Endothelial cell (in vitro differentiated cells): ENCODE measurements around the gene KCNMA1. TPM values are rescaled to one million over a fixed set of nuclear protein-coding genes. Genes with fewer than 3 reads are reported as not detected.

Source experiments
- DNase-seq: peaks from one replicate; pipeline ENCODE4 v3.0.0; 2021; ENCODE audit warnings: low spot score
- H3K27ac Mint-ChIP-seq: one replicate; pipeline ENCODE4 v1.8.0; 2021; ENCODE audit warnings: mixed read lengths, inconsistent platforms; ENCODE audit not compliant: unreplicated experiment
- H3K27me3 Mint-ChIP-seq: one replicate; pipeline ENCODE4 v1.8.0; 2021; ENCODE audit warnings: mild to moderate bottlenecking, moderate library complexity, mixed read lengths, inconsistent platforms; ENCODE audit not compliant: unreplicated experiment
- H3K36me3 Mint-ChIP-seq: one replicate; pipeline ENCODE4 v1.8.0; 2021; ENCODE audit warnings: mild to moderate bottlenecking, low read depth, mixed read lengths, inconsistent platforms; ENCODE audit not compliant: unreplicated experiment
- H3K4me1 Mint-ChIP-seq: one replicate; pipeline ENCODE4 v1.8.0; 2021; ENCODE audit warnings: mild to moderate bottlenecking, mixed read lengths, inconsistent platforms; ENCODE audit not compliant: unreplicated experiment
- H3K4me3 Mint-ChIP-seq: one replicate; pipeline ENCODE4 v1.8.0; 2021; ENCODE audit warnings: mild to moderate bottlenecking, mixed read lengths, inconsistent platforms; ENCODE audit not compliant: unreplicated experiment
- H3K9me3 Mint-ChIP-seq: one replicate; pipeline ENCODE4 v1.8.0; 2021; ENCODE audit warnings: mixed read lengths, inconsistent platforms; ENCODE audit not compliant: unreplicated experiment
- total RNA-seq: library from RNA; stranded (reverse); fragmentation: NEBNext Ultra II Directional; extraction: Animal tissue kit (Norgen Biotek cat#: 25700); gene quantifications from one replicate; pipeline ENCODE4 v1.2.1, GENCODE V29; 2021; ENCODE audit not compliant: unreplicated experiment
- TF ChIP-seq, protein P1 (sequence below): fragments of 200-600 bp; sonication (generic); IDR thresholded peaks from one replicate; pipeline ENCODE4 v1.5.0; 2021; ENCODE audit warnings: antibody characterized with exemption; ENCODE audit not compliant: unreplicated experiment

KCNMA1 gene
- total RNA-seq, 1 donor from 2014 or later = 5.1 TPM

DNA sequence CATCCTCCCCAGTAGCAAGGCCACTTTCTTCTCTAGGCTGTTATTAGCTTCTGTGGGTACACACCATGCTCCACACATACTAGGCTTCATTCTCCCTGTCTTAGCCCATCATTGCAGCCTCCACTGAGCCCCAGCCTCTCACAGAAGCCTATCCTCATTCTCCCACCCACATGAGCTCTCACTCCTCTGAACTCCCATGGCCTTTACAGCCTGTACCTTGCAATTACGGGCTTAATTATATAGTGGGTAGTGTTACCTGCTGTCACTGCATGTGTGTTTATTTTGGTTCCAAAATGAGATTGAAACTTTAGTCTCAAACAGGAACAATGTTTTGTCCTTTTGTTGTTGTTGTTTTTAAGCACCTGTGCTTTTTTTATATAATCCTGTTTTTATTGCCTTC lies 460.0 kb downstream of the KCNMA1 start:
- Mint-ChIP-seq H3K36me3 (no peaks in the 10 kb centered on the region), H3K4me1 (no peaks in the 10 kb centered on the region), H3K4me3 (no peak overlapping the region), H3K27me3 (no peaks in the 10 kb centered on the region), H3K27ac (no peak overlapping the region), H3K9me3 (no peaks in the 10 kb centered on the region)
- TF ChIP-seq, protein P1, sequence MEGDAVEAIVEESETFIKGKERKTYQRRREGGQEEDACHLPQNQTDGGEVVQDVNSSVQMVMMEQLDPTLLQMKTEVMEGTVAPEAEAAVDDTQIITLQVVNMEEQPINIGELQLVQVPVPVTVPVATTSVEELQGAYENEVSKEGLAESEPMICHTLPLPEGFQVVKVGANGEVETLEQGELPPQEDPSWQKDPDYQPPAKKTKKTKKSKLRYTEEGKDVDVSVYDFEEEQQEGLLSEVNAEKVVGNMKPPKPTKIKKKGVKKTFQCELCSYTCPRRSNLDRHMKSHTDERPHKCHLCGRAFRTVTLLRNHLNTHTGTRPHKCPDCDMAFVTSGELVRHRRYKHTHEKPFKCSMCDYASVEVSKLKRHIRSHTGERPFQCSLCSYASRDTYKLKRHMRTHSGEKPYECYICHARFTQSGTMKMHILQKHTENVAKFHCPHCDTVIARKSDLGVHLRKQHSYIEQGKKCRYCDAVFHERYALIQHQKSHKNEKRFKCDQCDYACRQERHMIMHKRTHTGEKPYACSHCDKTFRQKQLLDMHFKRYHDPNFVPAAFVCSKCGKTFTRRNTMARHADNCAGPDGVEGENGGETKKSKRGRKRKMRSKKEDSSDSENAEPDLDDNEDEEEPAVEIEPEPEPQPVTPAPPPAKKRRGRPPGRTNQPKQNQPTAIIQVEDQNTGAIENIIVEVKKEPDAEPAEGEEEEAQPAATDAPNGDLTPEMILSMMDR = no peak
- no peak for DNase-seq

DNA sequence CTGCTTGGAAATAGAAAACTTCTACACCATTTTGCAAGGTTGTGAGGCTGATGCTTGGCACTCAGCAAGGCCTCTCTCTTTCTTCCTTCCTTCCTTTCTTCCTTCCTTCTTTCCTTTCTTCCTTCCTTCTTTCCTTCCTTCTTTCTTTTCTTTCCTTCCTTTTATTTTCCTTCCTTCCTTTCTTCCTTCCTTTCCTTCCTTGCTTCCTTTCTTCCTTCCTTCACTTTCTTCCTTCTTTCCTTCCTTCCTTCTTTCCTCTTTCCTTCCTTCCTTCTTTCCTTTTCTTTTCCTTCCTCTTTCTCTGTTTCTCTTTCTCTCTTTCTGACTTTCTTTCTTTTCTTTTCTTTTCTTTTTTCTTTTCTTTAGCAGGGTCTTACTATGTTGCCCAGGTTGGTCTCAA lies 460.4 kb downstream of the KCNMA1 start:
- no peak overlapping the region for H3K4me3 Mint-ChIP-seq
- no peaks in the 10 kb centered on the region for H3K27me3 Mint-ChIP-seq
- DNase-seq = no peak
- no peak overlapping the region for H3K27ac Mint-ChIP-seq
- H3K9me3 Mint-ChIP-seq = no peaks in the 10 kb centered on the region
- TF ChIP-seq, protein P1 = no peak
- no peaks in the 10 kb centered on the region for H3K4me1 Mint-ChIP-seq
- no peaks in the 10 kb centered on the region for H3K36me3 Mint-ChIP-seq

DNA sequence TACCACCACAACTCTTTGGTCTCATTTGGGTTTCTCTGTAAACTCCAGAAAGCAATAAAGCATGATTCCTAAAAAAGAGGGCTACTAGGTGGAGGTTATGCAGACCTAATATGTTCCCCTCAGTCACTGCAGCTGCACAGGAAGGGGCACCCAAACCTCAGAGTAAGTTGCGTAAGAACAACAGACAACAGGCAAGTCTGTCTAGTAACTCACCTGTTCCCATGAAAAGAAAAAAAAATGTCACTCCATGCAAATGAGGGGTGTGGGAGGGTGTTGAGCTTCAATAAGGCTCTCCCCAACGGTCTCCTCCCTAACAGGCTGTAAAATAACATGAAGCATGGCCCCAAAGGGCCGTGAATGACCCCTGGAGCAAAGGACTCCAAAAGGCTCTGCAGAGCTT lies 461.4 kb downstream of the KCNMA1 start:
- H3K27me3 Mint-ChIP-seq = no peaks in the 10 kb centered on the region
- no peaks in the 10 kb centered on the region for H3K36me3 Mint-ChIP-seq
- H3K4me1 Mint-ChIP-seq = no peaks in the 10 kb centered on the region
- no peaks in the 10 kb centered on the region for H3K9me3 Mint-ChIP-seq
- H3K4me3 Mint-ChIP-seq = no peak overlapping the region
- DNase-seq = no peak
- no peak overlapping the region for H3K27ac Mint-ChIP-seq
- TF ChIP-seq, protein P1 = no peak

DNA sequence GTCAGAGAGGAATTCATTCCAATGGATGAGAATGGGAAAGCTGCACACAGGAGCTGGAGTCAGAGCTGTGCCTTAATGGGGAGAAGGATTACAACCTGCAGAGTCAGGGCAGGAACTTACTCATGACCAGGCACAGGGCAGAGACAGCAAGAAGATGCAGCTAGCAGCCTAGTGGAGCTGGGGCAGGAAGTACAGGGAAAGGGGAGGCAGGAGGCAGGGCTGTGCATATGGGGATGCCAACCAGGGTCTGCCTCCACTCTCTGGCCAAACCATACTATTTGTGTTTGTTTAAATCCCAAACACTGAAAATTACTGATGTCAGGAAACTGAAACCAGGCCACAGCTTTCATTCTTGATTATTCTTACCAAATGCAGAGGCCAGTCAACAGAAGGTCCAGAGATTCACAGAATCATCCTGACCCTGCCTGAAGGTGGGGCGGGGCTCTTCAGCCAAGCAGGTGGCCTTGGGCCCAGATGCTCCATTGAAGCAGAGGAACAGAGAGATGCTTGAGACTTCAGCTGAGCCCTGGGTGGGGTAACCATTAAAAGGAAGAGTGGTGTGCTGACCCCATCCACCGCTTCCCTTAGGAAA lies 461.9 kb downstream of the KCNMA1 start:
- Mint-ChIP-seq H3K4me3 (no peak overlapping the region), H3K4me1 (no peaks in the 10 kb centered on the region), H3K36me3 (no peaks in the 10 kb centered on the region), H3K9me3 (no peaks in the 10 kb centered on the region), H3K27me3 (no peaks in the 10 kb centered on the region), H3K27ac (no peak overlapping the region)
- DNase-seq = no peak
- TF ChIP-seq, protein P1 = no peak

DNA sequence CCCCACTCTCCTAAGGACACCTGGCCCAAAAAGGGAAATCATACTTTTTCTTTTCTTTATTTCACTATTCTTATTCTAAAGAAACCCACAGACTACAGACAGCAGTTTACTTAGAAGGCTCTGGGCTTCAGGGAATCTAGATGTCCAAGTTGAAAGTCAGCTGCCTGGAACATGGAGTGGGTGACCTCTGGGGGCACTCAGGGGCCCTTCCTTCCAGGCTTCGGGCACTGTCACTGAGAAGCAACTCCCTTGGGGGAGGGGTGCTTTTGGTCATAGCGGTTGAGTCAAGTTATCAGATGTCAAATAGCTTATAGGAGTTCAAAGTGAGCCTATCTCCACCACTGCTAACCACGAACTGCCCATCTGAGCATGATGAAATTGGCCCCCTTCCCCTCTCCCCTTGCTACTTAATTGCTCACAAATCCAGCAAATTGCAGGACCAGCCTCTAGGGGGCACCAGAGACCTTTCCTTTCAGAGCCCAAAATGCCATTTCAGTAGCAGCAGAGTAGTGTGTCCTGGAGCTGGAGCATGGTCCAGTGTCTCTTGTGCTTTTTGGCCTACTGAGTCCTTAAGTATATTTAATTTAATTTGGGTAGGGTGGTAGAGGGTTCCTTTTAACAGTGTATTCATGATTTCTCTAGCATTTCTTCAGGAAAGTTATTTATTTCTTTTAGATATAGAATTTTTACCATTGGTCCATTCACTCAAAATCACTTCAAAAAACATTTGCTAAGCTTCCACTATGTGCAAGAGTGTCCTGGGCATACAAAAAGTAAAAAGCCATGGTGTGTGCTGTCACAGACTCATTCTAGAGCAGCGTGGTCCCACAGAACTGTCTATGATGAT lies 463.8 kb downstream of the KCNMA1 start:
- TF ChIP-seq, protein P1 = peak; percentile 96
- H3K27ac Mint-ChIP-seq = no peak overlapping the region

More for the DNA sequence above, 463.8 kb downstream of the KCNMA1 start:
- peak; percentile 79 for DNase-seq
- H3K9me3 Mint-ChIP-seq = no peaks in the 10 kb centered on the region
- H3K4me3 Mint-ChIP-seq = no peak overlapping the region
- no peaks in the 10 kb centered on the region for H3K4me1 Mint-ChIP-seq
- no peaks in the 10 kb centered on the region for H3K27me3 Mint-ChIP-seq
- H3K36me3 Mint-ChIP-seq = no peaks in the 10 kb centered on the region
